Omental fat pad (tissue), 4 donors: ENCODE data around the gene UXS1. TPM values are rescaled to one million over a fixed set of nuclear protein-coding genes. Genes with fewer than 3 reads are reported as not detected.

Experiments
- ATAC-seq: fragments of 150-250 bp; one replicate; pipeline ENCODE4 v1.9.1; 2016; ENCODE audit warnings: mild to moderate bottlenecking, moderate library complexity; ENCODE audit not compliant: low FRiP score
- DNase-seq: peaks from one replicate; pipeline ENCODE4 v3.0.0-alpha.2; 2019; ENCODE audit warnings: low spot score
- total RNA-seq, 4 donors: library from RNA; depleted of rRNA; stranded (reverse); fragments of >200 nt; gene quantifications; one replicate each; pipeline ENCODE4 v1.1.0, GENCODE V29; 2016
- TF ChIP-seq, protein P1 (sequence below), 3 donors: fragments of 450-650 bp; IDR thresholded peaks; one replicate each; pipeline ENCODE4 v1.5.1; 2016 to 2017; ENCODE audit warnings: antibody characterized with exemption in 3 of 3, mild to moderate bottlenecking in 3 of 3, moderate library complexity in 2 of 3

The UXS1 gene
- total RNA-seq, 4 donors from 2014 or later, result 29.2 to 79.4 (median 38.5) TPM

DNA sequence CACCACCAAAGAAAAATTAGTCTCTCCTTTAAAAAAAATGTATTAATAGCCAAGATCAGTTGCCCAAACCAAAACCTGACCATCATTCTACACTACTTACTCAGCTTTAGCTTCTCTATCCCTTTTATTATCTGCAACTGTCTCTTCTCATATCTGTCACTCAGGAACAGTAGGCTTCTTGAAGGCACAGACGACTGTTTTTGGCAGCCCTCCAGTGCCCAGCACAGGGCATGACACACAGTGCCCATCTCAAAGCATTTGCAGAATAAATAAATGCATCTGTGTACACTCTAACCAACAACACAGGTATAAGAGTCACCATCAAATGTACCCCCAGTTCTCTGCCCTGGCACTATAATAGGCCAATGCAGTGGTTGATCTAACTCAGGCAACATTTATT lies 117.2 kb downstream of the UXS1 start:
- TF ChIP-seq, protein P1, sequence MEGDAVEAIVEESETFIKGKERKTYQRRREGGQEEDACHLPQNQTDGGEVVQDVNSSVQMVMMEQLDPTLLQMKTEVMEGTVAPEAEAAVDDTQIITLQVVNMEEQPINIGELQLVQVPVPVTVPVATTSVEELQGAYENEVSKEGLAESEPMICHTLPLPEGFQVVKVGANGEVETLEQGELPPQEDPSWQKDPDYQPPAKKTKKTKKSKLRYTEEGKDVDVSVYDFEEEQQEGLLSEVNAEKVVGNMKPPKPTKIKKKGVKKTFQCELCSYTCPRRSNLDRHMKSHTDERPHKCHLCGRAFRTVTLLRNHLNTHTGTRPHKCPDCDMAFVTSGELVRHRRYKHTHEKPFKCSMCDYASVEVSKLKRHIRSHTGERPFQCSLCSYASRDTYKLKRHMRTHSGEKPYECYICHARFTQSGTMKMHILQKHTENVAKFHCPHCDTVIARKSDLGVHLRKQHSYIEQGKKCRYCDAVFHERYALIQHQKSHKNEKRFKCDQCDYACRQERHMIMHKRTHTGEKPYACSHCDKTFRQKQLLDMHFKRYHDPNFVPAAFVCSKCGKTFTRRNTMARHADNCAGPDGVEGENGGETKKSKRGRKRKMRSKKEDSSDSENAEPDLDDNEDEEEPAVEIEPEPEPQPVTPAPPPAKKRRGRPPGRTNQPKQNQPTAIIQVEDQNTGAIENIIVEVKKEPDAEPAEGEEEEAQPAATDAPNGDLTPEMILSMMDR (IDR thresholded peaks at IDR 0.05), result no peak
- ATAC-seq, result no peak
- DNase-seq, result no peak

DNA sequence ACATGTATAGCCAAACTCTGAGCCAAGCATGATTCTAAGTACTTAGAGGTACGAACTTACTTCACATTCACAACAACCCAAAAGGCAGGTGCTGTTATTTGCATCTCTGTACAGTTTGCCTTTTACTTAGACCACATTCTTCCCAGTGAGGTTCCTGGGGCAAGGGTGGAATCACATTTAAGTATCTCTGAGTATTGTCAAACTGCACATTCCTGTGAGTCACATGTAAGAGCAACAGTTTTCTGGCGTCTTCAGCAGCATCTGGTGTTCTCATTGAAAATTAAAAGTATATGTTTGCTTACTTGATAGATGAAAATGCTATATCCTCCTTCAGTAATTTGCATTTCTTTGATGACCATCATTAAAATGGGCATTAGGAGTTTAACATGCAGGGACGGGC lies 119.1 kb downstream of the UXS1 start:
- DNase-seq (no peak), ATAC-seq (no peak)
- TF ChIP-seq, protein P1 (IDR thresholded peaks at IDR 0.05), result no peak

DNA sequence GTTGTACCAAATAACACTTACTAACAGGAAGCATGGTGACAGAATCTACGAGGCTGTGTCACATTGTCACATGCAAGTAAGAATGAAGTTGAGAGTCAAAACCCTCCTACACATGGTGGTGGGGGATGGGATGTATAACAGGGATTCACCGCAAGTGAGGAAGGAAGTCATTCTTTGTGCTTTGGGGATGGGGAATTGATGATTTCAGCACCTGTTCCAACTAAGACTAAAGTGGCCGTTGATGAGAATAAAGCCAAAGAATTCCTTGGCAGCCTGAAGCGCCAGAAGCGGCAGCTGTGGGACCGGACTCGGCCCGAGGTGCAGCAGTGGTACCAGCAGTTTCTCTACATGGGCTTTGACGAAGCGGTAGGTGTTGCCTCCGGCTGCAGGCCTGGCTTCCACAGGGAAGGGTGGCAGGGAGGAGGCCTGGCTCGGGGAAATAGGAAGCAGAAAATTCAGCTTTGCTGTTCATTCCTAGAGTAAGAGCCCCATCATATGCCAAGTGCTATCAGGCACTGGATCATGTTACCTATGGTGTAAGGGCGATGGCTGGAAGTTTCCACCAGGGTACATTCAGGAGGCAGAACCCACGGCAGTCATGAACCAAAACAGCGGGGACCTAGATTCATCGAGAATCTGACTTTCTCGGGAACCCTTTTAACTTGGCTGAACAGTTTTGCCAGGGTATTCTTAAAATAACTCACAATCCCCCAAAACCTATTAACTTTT lies 120.3 kb downstream of the UXS1 start:
- DNase-seq (no peak), ATAC-seq (no peak)
- TF ChIP-seq, protein P1 (IDR thresholded peaks at IDR 0.05), result no peak

DNA sequence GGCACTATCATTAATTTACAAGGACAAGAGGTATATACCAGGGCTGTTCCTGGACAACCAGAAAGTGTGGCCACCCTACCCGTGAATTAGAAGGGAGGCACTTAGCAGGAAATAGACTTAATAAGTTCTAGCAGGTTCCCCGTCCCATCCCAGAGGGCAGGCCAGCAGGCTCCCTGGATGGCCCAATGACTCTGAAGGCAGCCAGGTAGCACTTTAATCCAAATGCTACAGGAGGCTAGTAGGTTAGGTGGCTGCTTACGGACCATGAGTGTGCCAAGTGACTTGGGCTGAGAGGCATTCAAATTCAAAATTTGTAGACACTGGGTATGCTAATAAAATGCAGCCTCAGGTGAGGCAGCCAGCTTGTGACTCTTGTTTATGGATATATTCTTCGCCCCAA lies 123.9 kb downstream of the UXS1 start:
- ATAC-seq, result no peak
- TF ChIP-seq, protein P1 (IDR thresholded peaks at IDR 0.05), result no peak
- DNase-seq, result no peak

DNA sequence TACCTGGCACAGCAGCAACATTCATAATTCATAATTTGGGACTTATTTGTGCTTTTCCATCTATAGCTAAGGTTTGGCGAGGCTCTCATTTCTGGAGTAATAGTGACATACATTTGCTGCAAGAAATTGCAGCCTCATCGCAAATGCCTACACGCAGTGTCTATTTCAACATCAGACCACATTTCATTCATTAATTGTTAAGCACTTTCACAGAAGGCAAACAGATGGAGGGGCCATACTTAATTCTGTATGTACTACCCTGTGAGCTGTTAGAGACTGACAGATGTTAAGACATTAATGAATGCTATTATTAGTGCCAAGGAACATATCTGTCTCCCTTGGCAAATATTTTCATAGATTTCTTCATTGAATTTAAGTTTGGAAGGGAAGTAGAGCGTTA lies 125.7 kb downstream of the UXS1 start:
- no peak for ATAC-seq
- no peak for DNase-seq
- TF ChIP-seq, protein P1 (IDR thresholded peaks at IDR 0.05), result no peak

DNA sequence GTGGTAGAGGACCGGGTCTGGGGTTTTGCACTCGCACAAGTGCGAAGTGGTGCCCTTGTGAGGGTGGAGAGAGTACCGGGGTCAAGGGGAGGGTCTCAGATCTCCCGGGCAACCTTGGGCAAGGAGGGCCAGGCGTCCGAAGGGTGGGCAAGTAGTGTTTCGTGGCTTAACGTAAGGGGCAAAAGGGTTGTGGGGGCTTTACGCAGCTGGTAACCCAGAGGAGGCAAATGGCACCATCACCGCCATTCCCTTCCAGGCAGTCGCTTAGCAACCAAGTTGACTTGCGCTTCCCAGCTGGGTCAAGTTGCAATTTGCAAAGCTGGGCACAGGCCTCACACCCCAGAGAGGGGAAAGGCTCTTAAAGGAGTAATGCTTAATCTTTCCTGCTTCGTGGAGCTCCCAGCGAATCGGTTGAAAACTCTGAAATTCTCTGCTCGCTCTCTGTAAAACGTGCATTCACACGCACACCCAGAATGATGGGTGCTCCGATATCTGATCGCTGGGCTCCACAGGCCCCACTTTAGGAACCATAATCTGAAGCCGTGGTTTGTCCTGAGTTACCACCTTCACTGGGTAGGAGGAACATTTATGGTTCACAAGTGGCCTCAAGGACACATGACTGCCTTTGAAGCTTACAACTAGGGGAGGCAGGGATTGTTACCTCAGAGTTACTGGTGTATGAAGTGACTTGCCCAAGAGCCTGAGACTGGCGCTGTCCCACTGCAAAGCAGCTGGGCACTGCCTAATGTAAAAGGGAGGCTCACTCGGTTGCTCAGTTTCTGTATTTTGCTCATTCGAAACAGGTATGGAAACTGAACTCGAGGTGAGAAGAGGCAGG lies 127.9 kb downstream of the UXS1 start:
- TF ChIP-seq, protein P1 (IDR thresholded peaks at IDR 0.05), result no peak
- no peak for ATAC-seq
- DNase-seq, result no peak
